ENCODE results near the gene ANKRD18B. TPM values are rescaled to one million over a fixed set of nuclear protein-coding genes. Genes with fewer than 3 reads are reported as not detected.
A peak's percentile ranks its signal among the peaks of the same experiment; 100 is the strongest.
"Not testable (repeated sequence)": the region's sequence is repeated elsewhere in the genome, so short reads cannot be mapped to it uniquely, and the experiment has no call there.

The ANKRD18B gene
- total and polyA plus RNA-seq, 12 donors = 0.13 to 1.8 (median 0.48) TPM; not detected in 6

DNA sequence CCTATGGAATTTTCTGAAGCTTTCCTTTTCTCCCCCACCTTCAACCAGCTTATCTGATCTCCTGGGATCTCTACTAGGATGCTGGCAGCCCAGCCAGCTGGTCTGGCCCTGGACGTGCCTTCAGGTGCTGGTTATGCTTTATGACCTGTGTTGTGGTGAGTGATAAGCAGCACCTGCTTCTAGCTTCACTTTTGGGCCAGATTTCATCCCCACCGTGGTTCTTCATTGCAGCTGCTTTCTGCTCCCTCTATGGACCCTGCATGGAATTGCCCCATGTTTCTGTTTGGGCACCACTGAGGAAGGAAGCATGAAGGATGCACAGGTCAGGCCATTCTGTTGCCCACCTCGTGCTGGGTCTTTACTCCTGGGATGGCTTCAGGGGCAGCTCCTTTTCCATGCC lies 80.2 kb downstream of the ANKRD18B start:
- 30 to 42% methylated on average over 3 of the region's 3 CpGs for WGBS, 2 donors
- H3K36me3 ChIP-seq; H3K9me3 ChIP-seq; intact Hi-C loops (cut with DNase I); DNase-seq; H3K27me3 ChIP-seq; H3K4me1 ChIP-seq; H3K27ac ChIP-seq; H3K4me3 ChIP-seq; ATAC-seq: not testable (repeated sequence)
- TF ChIP-seq, protein P1, sequence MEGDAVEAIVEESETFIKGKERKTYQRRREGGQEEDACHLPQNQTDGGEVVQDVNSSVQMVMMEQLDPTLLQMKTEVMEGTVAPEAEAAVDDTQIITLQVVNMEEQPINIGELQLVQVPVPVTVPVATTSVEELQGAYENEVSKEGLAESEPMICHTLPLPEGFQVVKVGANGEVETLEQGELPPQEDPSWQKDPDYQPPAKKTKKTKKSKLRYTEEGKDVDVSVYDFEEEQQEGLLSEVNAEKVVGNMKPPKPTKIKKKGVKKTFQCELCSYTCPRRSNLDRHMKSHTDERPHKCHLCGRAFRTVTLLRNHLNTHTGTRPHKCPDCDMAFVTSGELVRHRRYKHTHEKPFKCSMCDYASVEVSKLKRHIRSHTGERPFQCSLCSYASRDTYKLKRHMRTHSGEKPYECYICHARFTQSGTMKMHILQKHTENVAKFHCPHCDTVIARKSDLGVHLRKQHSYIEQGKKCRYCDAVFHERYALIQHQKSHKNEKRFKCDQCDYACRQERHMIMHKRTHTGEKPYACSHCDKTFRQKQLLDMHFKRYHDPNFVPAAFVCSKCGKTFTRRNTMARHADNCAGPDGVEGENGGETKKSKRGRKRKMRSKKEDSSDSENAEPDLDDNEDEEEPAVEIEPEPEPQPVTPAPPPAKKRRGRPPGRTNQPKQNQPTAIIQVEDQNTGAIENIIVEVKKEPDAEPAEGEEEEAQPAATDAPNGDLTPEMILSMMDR (IDR thresholded peaks at IDR 0.05) = peak in 2 of 9 donors; percentile 5 to 9

DNA sequence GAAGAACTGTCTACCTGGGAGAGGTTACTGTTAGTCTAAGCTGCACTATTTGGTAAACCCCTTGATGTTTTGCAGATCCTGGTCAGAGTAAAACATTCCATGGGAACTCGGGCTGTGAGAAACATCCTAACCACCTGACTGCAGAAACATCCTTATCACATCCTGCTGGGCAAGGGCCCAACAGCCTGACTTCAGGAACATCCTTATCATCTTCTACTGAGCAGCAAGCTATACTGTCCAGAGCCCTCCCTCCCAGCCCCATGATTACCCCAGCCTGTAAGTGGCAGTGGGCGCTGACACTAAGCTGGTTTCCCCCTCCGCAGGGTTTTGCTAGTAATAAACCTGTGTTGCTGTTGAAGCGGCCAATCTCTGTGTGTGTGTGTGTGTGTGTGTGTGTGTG lies 80.9 kb downstream of the ANKRD18B start:
- H3K9me3 ChIP-seq; H3K4me1 ChIP-seq; H3K36me3 ChIP-seq; intact Hi-C loops (cut with DNase I); H3K27ac ChIP-seq; DNase-seq; H3K4me3 ChIP-seq; H3K27me3 ChIP-seq: not testable (repeated sequence)
- peak in 6 of 8 donors; percentile 48 to 91 (median 78) for ATAC-seq
- WGBS, 2 donors = 11 to 23% methylated on average over 4 of the region's 4 CpGs

DNA sequence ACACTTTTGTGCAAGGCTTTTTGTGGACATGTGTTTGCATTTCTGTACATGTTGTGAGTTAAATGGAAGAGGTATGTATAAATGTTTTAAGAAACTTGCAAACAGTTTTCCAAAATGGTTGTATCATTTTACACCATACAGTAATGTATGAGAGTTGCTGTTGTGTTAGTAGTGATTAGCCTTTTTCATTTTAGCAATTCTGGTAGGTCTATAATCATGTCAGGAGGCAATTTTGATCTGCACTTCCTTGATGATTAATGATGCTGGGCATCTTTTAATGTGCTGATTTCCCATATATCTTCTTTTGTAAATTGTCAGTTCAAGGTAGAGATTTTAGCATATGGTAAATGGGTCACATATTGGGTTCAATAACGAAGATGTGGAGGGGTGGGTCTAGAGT lies 87.3 kb downstream of the ANKRD18B start:
- no peak for ATAC-seq
- DNase-seq = no peak
- WGBS, 2 donors = 69 to 77% methylated on average over 1 of the region's 1 CpG
- Histone ChIP-seq H3K4me3 (no peak overlapping the region), H3K27me3 (peaks cover 0 to 5% (median 0%) of the 10 kb centered on the region in 7 donors), H3K27ac (no peak overlapping the region), H3K9me3 (peaks cover 0 to 14% (median 0%) of the 10 kb centered on the region in 11 donors), H3K36me3 (no peaks in the 10 kb centered on the region), H3K4me1 (no peaks in the 10 kb centered on the region)
- intact Hi-C loops (cut with DNase I) = no loop called here
- TF ChIP-seq, protein P1 (IDR thresholded peaks at IDR 0.05) = no peak

GRCh38 chr9:33612410-33612809 lies 88.4 kb downstream of the ANKRD18B start:
- H3K27ac ChIP-seq; intact Hi-C loops (cut with DNase I); H3K4me1 ChIP-seq; ATAC-seq; DNase-seq; H3K4me3 ChIP-seq; H3K36me3 ChIP-seq: not testable (repeated sequence)
- Histone ChIP-seq H3K27me3 (peaks cover 0 to 10% (median 0%) of the 10 kb centered on the region in 7 donors), H3K9me3 (peaks cover 0 to 14% (median 0%) of the 10 kb centered on the region in 11 donors)
- 65 to 71% methylated on average over 2 of the region's 2 CpGs for WGBS, 2 donors

DNA sequence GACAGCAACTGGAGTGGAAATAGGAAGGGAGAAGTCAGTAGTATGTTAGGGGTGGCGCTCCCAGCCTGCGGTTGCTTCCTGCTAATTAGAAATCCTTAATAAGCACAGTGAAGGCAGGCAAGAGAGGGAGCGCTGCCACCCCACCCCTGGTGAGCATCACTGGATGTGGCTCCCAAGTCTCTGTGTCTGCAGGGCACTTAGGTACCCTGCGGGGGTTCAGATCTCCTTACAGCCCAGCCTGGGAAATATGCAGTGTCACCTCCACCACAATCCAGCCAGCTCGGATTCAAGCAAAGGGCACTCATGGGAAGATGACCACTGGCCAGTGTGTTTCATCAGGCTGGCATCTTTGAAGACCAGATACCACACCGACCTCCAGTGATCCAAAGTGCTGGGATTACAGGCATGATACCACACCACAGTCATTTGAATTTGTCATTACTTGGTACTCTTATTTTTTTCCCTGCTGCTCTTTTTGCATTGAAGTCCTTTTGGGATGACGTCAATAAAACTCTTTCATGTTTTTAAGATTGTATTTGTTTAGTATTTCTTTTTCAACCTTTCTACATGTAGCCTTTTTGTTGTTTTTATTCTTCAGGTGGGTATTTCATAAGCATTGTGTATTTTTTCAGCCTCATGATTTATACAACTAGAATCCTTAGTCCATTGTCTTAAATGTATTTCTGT lies 90.1 kb downstream of the ANKRD18B start:
- no peaks in the 10 kb centered on the region for H3K36me3 ChIP-seq
- no peak overlapping the region for H3K27ac ChIP-seq
- intact Hi-C loops (cut with DNase I) = no loop called here
- no peak overlapping the region for H3K4me3 ChIP-seq
- H3K4me1 ChIP-seq = no peaks in the 10 kb centered on the region
- 87 to 88% methylated on average over 7 of the region's 7 CpGs for WGBS, 2 donors
- ATAC-seq (no peak), DNase-seq (no peak)
- H3K9me3 ChIP-seq = peaks cover 0 to 14% (median 0%) of the 10 kb centered on the region in 11 donors
- TF ChIP-seq, protein P1 (IDR thresholded peaks at IDR 0.05) = no peak
- peaks cover 0 to 20% (median 6%) of the 10 kb centered on the region in 7 donors for H3K27me3 ChIP-seq

DNA sequence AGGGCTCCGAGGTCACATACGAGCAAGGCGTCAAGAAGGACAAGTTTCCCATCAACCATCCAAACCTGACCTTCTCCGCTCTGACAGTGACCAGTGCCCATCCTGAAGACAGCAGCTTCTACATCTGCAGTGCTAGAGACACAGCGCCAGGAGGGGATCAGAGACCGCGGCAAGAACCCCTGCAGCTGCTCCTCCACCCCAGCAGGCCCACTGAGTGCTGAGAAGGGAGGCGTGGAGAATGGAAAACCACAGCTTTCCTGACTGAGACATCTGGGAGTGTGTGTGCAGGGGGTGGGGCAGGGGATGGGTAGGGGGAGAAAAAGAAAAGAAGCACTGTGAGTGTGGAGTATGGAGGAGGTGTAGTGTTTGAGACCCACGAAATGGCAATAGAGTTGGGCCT lies 94.3 kb downstream of the ANKRD18B start:
- 83 to 84% methylated on average over 9 of the region's 9 CpGs for WGBS, 2 donors
- ATAC-seq; H3K27ac ChIP-seq; DNase-seq; H3K9me3 ChIP-seq; intact Hi-C loops (cut with DNase I); H3K4me3 ChIP-seq; H3K36me3 ChIP-seq; H3K4me1 ChIP-seq: not testable (repeated sequence)
- peaks cover 0 to 20% (median 6%) of the 10 kb centered on the region in 7 donors for H3K27me3 ChIP-seq
